HG03558 (cell line): ENCODE data around the gene ARSA.
"Not testable (repeated sequence)": the region's sequence is repeated elsewhere in the genome, so short reads cannot be mapped to it uniquely, and the experiment has no call there.

Experiments used
- ATAC-seq: cut with Tn5 transposase; IDR thresholded peaks from one replicate; pipeline ENCODE4 v1.9.1; 2021; ENCODE audit warnings: moderate number of reproducible peaks; ENCODE audit not compliant: unreplicated experiment; ENCODE audit errors: extremely low read depth

ARSA gene

DNA sequence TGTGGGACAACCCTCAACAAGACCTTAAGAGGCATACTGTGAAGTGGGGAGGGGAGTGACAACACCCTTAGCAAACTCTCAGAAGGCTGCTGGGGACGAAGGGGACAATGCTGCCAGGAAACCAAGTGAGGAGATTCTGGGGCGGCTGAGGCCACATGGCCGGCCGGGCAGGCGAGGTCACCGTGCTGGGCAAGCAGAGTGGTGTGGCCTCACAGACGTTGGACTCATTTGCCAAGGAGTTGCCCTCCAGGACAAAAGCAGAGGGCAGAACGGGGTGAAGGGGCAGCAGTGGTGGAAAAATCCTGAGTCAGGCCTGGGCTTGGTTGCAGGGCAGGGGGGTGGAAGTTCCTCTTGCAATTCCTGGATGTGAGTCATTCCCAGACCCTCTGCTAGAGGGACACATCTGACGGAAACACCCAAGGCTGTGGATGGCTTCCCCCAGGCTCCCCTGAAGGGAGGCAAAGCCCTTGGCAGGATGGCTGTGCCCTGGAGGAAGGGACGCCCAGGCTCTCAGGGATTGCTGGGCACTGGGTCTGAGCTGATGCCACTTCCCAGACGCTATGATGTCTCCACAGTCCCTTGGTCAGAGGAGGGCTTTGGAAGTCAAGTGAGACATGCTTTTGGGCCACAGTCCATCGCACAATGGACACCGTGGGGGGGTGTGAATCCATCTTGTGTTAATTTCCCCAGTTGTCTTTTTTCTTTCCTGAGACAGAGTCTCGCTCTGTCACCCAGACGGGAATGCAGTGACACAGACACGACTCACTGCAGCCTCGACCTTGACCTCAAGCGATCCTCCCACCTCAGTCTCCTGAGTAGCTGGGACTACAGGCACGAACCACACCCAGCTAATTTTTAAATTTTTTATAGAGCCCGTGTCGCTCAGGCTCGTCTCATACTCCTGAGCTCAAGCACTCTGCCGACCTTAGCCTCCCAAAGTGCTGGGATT is 28.4 kb upstream of the ARSA start:
- no peak for ATAC-seq

DNA sequence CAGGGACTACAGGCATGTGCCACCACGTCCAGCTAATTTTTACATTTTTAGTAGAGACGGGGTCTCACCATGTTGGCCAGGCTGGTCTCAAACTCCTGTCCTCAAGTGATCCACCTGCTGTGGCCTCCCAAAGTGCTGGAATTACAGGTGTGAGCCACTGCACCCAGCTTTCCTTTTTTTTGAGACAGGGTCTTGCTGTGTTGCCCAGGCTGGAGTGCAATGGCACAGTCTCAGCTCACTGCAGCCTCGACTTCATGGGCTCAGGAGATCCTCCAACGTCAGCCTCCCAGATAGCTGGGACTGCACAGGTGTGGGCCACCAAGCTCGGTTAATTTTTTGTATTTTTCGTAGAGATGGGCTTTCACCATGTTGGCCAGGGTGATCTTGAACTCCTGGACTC is 26.7 kb upstream of the ARSA start:
- not testable (repeated sequence) for ATAC-seq

DNA sequence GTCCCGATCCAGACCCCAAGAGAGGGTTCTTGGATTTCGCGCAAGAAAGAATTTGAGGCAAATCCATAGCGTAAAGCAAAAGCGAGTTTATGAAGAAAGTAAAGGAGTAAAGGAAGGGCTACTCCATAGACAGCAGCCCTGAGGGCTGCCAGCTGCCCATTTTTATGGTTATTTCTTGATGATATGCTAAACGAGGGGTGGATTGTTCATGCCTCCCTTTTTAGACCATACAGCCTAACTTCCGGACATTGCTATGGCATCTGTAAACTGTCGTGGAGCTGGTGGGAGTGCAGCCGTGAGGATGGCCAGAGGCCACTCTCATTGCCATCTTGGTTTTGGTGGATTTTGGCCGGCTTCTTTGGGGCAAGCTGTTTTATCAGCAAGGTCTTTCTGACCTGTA is 25.3 kb upstream of the ARSA start:
- ATAC-seq, result no peak

DNA sequence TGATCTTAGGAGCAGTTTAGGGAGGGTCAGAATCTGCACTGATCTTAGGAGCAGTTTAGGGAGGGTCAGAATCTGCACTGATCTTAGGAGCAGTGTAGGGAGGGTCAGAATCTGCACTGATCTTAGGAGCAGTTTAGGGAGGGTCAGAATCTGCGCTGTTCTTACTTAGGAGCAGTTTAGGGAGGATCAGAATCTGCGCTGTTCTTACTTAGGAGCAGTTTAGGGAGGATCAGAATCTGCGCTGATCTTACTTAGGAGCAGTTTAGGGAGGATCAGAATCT is 15.8 kb upstream of the ARSA start:
- ATAC-seq, result not testable (repeated sequence)

DNA sequence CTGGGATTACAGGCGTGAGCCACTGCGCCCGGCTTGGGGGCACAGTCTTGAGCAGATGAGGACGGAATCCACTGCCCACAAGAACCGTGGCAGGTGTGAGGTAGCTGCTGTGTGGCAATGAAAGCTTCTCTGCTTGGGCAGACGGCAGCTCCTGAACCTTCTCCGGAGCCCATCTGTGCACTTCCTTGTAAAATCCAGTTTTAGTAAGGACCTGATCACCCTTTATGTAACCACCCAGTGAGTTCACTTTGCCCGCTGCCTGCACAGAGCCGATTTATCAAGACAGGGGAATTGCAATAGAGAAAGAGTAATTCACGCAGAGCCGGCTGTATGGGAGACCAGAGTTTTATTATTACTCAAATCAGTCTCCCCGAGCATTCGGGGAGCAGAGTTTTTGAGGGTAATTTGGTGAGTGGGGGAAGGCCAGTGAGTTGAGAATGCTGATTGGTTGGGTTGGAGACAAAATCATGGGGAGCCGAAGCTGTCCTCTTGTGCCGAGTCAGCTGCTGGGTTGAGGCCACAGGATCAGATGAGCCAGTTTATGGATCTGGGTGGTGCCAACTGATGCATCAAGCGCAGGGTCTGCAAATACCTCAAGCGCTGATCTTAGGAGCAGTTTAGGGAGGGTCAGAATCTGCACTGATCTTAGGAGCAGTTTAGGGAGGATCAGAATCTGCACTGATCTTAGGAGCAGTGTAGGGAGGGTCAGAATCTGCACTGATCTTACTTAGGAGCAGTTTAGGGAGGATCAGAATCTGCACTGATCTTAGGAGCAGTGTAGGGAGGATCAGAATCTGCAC is 15.3 kb upstream of the ARSA start:
- not testable (repeated sequence) for ATAC-seq

DNA sequence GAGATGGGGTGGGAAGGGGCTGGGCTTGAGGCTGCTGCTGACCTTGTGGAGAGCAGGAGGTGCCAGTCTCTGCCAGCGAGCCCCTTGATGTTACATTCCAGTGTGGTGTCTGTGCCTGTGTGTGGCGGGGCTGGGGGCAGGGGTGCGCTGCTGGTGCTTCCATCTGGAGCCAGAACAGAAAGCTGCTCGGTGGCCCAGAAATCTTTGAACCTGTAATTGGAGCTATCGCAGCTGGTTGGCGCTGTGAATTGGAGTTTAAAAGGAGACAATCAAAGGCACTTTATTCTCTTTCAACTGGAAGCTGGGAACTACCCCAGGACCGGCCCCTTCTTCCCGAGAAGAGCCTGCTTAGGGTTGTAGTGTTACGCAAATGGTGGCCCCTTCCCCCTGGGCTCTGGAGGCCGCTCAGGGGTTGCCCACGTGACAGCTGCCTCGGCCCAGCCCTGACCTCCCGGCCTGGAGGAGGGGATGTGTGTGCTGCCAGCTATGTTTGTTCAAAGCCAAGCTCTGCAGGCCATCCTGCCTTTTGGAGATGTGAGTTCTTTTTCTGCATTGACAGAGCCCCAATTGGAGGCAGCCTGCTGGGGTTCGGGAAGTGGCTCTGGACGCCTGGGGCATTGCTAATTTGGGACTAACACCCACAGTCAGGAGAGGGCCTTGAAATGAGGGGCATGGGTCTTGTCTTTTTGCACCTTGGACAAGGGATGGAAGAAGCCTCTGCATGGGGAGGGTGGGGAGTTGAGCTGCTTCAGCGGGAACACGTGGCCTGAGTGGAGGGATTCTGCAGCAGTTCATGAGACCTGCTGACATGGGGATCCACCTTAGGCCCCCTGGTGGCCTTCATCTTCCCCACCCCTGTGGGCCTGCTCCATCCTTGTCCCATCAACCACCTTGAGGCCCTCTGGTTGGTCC is 14.0 kb upstream of the ARSA start:
- ATAC-seq, result no peak

DNA sequence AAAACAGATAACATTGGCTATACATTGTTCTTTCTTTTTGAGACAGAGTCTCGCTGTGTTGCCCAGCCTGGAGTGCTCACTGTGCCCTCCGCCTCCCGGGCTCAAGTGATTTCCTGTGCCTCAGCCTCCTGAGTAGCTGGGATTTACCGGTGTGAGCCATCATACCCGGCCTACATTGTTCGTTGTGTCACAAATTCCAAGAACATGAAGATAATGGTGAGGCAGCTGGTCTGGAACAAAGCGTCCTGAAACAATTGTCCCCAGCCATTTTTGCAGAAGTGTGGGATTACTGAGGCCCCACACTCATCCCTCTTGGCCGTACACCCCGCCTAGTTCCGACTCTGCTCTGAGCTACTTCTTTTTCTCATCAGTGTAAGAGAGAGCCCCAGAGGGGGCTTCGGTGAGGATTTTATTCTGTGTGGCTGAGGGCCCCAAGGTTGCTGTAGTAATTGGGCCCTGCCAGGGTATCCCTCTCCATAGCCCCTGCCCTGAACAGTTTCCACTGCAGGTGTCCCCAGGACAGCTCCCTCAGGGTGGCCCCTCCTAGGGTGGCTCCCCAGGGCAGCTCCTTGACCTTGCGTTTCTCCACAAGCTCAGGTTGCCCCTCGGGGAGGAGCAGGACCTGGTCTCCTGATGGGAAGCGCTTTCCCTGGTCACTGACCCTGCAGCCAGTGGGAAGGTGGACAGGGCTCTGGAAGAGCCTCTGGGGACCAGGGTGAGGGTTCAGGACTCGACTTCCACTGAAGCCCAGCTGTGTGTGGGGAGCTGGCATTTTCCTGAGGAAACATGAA is 13.1 kb upstream of the ARSA start:
- ATAC-seq, result no peak

DNA sequence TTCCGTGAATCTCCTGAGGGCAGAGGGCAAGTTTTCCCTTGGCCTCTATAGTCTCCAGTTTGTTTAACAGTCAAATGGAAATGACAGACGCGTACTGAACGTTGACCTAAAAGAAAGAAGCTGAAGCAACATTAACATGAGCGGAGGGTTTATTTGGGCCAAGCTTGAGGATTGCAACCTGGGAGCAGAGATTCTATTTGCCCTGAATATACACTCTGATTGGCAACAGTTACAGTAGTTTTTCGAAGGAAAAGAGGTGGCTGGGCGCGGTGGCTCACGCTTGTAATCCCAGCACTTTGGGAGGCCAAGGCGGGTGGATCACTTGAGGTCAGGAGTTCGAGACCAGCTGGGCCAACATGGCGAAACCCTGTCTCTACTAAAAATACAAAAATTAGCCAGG is 12.3 kb upstream of the ARSA start:
- ATAC-seq, result not testable (repeated sequence)

DNA sequence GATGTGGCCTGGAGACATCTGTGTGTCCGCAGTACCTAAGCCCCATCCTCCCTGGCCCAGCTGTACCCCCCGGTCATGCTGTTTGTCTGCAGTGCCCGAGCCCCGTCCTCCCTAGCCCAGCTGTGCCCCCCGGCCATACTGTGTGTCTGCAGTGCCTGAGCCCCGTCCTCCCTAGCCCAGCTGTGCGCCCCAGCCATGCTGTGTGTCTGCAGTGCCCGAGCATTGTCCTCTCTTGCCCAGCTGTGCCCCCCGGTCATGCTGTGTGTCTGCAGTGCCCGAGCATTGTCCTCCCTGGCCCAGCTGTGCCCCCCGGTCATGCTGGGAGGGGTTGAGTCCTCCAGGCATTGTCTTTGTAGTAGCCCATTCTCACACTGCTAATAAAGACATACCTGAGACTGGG is 7.6 kb upstream of the ARSA start:
- ATAC-seq, result no peak

DNA sequence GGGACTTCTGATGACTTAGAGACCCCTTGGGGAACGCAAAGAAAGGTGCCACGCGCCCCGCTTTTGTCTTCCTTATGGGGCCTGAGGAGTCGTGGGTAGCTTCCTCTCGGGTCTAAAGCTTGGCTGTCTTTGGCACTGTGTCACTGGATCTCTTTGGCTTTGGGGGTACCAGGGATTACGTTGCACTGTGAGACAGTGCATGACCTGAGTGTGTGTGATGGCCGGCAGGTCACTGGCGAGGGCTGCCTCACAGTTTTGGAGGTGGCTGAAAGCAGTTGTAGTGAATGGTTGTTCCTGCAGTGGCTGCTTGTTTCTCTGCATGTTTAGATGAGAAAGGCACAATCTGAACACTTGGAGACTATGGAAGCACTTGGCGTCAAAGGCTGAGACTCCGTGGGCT is 5.8 kb upstream of the ARSA start:
- ATAC-seq, result no peak

DNA sequence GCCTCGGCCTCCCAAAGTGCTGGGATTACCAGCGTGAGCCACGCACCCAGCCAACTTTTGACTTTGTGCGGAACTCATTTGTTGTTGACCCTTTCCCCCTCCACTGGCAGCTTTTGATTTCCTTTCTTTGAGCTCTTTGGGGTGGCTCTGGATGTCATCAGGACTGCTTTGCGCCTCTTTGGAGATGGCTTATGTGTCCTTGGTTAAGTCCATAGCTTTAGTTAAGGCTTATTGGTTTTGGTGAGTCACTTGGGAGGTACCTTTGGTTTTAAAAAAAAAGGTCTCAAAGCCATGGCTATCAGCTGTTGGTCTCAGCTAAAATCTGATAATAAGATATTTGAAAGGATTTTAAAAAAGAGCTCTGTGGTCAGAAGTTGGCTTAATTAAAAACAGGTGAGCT is 5.1 kb upstream of the ARSA start:
- ATAC-seq, result no peak

DNA sequence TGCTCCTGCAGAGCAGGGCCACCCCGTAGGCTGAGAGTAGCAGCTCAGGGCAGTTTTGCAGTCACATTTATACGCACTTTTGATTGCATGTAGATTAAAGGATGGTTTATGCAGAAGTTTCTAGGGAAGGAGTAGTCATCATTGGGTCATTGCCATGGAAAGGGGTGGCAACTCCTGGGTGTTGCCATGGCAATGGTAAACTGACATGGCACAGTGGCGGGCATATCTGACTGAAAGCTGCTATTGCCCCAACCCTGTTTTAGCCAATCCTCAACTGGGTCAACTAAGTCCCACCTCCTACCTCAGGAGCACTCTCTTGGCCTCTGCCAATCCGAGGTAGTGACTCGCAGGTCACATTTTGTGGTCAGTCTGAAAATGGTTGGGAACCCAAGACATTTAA is 2.4 kb upstream of the ARSA start:
- no peak for ATAC-seq

- ATAC-seq, result no peak
Observed at GRCh38 chr22:50628543-50629134, 687 bp upstream of the ARSA start.

- ATAC-seq, result no peak
Observed at GRCh38 chr22:50626850-50627641, 906 bp downstream of the ARSA start.

- no peak for ATAC-seq
Observed at GRCh38 chr22:50626314-50626849, 1.6 kb downstream of the ARSA start.

GRCh38 chr22:50625568-50626313 is 2.2 kb downstream of the ARSA start:
- no peak for ATAC-seq

DNA sequence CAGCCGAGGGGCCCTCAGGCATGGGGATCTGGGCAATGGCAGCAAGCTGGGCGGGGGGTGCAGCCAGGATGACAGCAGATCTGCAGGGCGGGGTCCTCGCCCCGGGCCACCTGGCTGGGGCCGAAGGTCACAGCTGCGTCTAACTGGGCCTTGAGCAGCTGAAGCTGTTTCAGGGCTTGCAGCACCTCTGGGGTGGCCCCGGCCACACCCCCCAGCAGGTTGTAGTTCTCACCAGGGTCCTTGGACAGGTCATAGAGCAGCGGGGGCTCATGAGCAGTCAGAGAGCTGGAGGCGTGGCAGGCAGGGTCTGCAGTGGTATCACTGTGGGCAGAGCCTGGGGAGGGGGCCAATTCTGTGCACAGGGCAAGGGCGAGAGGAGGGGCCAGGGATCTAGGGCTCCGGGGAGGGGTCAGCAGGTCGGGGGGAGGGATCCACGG is 2.8 kb downstream of the ARSA start:
- ATAC-seq, result no peak
